Measurements from ENCODE around the gene ITPR3. TPM values are rescaled to one million over a fixed set of nuclear protein-coding genes. Genes with fewer than 3 reads are reported as not detected.

Gene ITPR3
- total and polyA plus RNA-seq, 5 donors = 4.7 to 9.1 (median 6.4) TPM

GRCh38 chr6:33668914-33669313, 47.8 kb downstream of the ITPR3 start:
- ATAC-seq (no peak), DNase-seq (peak in 2 of 3 donors; percentile 50 to 52)
- Histone ChIP-seq H3K27me3 (ENCODE audit: control insufficient read depth, insufficient read depth) (no peaks in the 10 kb centered on the region), H3K4me3 (ENCODE audit: low read length) (no peak overlapping the region), H3K9me3 (ENCODE audit: control insufficient read depth, low read length) (no peaks in the 10 kb centered on the region), H3K27ac (ENCODE audit: low read length) (no peak overlapping the region), H3K4me1 (ENCODE audit: control insufficient read depth, insufficient read depth, low read length) (no peaks in the 10 kb centered on the region)
- intact Hi-C loops (cut with DNase I) = no loop called here
- WGBS = 73% methylated on average over 17 of the region's 17 CpGs

GRCh38 chr6:33670086-33670660, 49.1 kb downstream of the ITPR3 start:
- no peak overlapping the region for H3K27ac ChIP-seq (ENCODE audit: low read length)
- ATAC-seq (no peak), DNase-seq (peak in 2 of 3 donors; percentile 41 to 55)
- H3K4me3 ChIP-seq (ENCODE audit: low read length) = no peak overlapping the region
- WGBS = 94% methylated on average over 21 of the region's 21 CpGs
- H3K27me3 ChIP-seq (ENCODE audit: control insufficient read depth, insufficient read depth) = no peaks in the 10 kb centered on the region
- no peaks in the 10 kb centered on the region for H3K9me3 ChIP-seq (ENCODE audit: control insufficient read depth, low read length)
- intact Hi-C loops (cut with DNase I) = loop anchor here in 2 of 4 donors (5.0 to 10.0 kb wide), 2 partner anchors 83 to 85 kb away; partner anchors contain the start of gene BAK1 (in 1 of the 2)
- no peaks in the 10 kb centered on the region for H3K4me1 ChIP-seq (ENCODE audit: control insufficient read depth, insufficient read depth, low read length)

- intact Hi-C loops (cut with DNase I) = loop anchor here in 2 of 4 donors (5.0 to 10.0 kb wide), 2 partner anchors 84 to 86 kb away; partner anchors contain the start of gene BAK1 (in 1 of the 2)
- DNase-seq (peak in 2 of 3 donors; percentile 47 to 52), ATAC-seq (no peak)
- H3K4me3 ChIP-seq (ENCODE audit: low read length) = no peak overlapping the region
- no peak overlapping the region for H3K27ac ChIP-seq (ENCODE audit: low read length)
- no peaks in the 10 kb centered on the region for H3K4me1 ChIP-seq (ENCODE audit: control insufficient read depth, insufficient read depth, low read length)
- no peaks in the 10 kb centered on the region for H3K9me3 ChIP-seq (ENCODE audit: control insufficient read depth, low read length)
- WGBS = 68% methylated on average over 30 of the region's 30 CpGs
- H3K27me3 ChIP-seq (ENCODE audit: control insufficient read depth, insufficient read depth) = no peaks in the 10 kb centered on the region
Observed at GRCh38 chr6:33670971-33671743, 50.0 kb downstream of the ITPR3 start.

- 97% methylated on average over 3 of the region's 3 CpGs for WGBS
- H3K27ac ChIP-seq (ENCODE audit: low read length) = no peak overlapping the region
- no peaks in the 10 kb centered on the region for H3K4me1 ChIP-seq (ENCODE audit: control insufficient read depth, insufficient read depth, low read length)
- no peak for ATAC-seq
- no peak overlapping the region for H3K4me3 ChIP-seq (ENCODE audit: low read length)
- no peaks in the 10 kb centered on the region for H3K27me3 ChIP-seq (ENCODE audit: control insufficient read depth, insufficient read depth)
- DNase-seq = peak in 1 of 3 donors; percentile 34
- H3K9me3 ChIP-seq (ENCODE audit: control insufficient read depth, low read length) = no peaks in the 10 kb centered on the region
- intact Hi-C loops (cut with DNase I) = loop anchor here in 2 of 4 donors (5.0 to 10.0 kb wide), 2 partner anchors 84 to 87 kb away; partner anchors contain the start of gene BAK1 (in 1 of the 2)
Observed at GRCh38 chr6:33671744-33672072, 50.6 kb downstream of the ITPR3 start.

GRCh38 chr6:33672808-33673207, 51.7 kb downstream of the ITPR3 start:
- Histone ChIP-seq H3K4me3 (ENCODE audit: low read length) (no peak overlapping the region), H3K27ac (ENCODE audit: low read length) (no peak overlapping the region), H3K9me3 (ENCODE audit: control insufficient read depth, low read length) (no peaks in the 10 kb centered on the region), H3K27me3 (ENCODE audit: control insufficient read depth, insufficient read depth) (no peaks in the 10 kb centered on the region), H3K4me1 (ENCODE audit: control insufficient read depth, insufficient read depth, low read length) (no peaks in the 10 kb centered on the region)
- intact Hi-C loops (cut with DNase I) = loop anchor here in 2 of 4 donors (5.0 to 10.0 kb wide), 2 partner anchors 86 to 88 kb away; partner anchors contain the start of gene BAK1 (in 1 of the 2)
- WGBS = 33% methylated on average over 5 of the region's 5 CpGs
- ATAC-seq (peak; percentile 91 to 95), DNase-seq (peak; percentile 92 to 96 (median 94))

GRCh38 chr6:33673851-33674250, 52.7 kb downstream of the ITPR3 start:
- ATAC-seq (no peak), DNase-seq (peak in 1 of 3 donors; percentile 51)
- Histone ChIP-seq H3K4me3 (ENCODE audit: low read length) (no peak overlapping the region), H3K27ac (ENCODE audit: low read length) (no peak overlapping the region), H3K27me3 (ENCODE audit: control insufficient read depth, insufficient read depth) (no peaks in the 10 kb centered on the region), H3K4me1 (ENCODE audit: control insufficient read depth, insufficient read depth, low read length) (no peaks in the 10 kb centered on the region), H3K9me3 (ENCODE audit: control insufficient read depth, low read length) (no peaks in the 10 kb centered on the region)
- intact Hi-C loops (cut with DNase I) = loop anchor here in 2 of 4 donors (5.0 to 10.0 kb wide), 2 partner anchors 87 to 89 kb away; partner anchors contain the start of gene BAK1 (in 1 of the 2)
- 83% methylated on average over 7 of the region's 7 CpGs for WGBS

GRCh38 chr6:33675968-33676367, 54.8 kb downstream of the ITPR3 start:
- Histone ChIP-seq H3K4me3 (ENCODE audit: low read length) (no peak overlapping the region), H3K9me3 (ENCODE audit: control insufficient read depth, low read length) (no peaks in the 10 kb centered on the region), H3K4me1 (ENCODE audit: control insufficient read depth, insufficient read depth, low read length) (no peaks in the 10 kb centered on the region), H3K27me3 (ENCODE audit: control insufficient read depth, insufficient read depth) (no peaks in the 10 kb centered on the region), H3K27ac (ENCODE audit: low read length) (no peak overlapping the region)
- WGBS = 92% methylated on average over 7 of the region's 7 CpGs
- ATAC-seq (no peak), DNase-seq (no peak)
- intact Hi-C loops (cut with DNase I) = loop anchor here in 1 of 4 donors (10.0 kb wide), 1 partner anchor 91 kb away; the partner anchor contains the start of gene BAK1

- Histone ChIP-seq H3K4me3 (ENCODE audit: low read length) (no peak overlapping the region), H3K9me3 (ENCODE audit: control insufficient read depth, low read length) (no peaks in the 10 kb centered on the region), H3K27ac (ENCODE audit: low read length) (no peak overlapping the region), H3K4me1 (ENCODE audit: control insufficient read depth, insufficient read depth, low read length) (no peaks in the 10 kb centered on the region), H3K27me3 (ENCODE audit: control insufficient read depth, insufficient read depth) (no peaks in the 10 kb centered on the region)
- 93% methylated on average over 15 of the region's 15 CpGs for WGBS
- DNase-seq (peak in 1 of 3 donors; percentile 20), ATAC-seq (no peak)
- intact Hi-C loops (cut with DNase I) = loop anchor here in 1 of 4 donors (10.0 kb wide), 1 partner anchor 92 kb away; the partner anchor contains the start of gene BAK1
Observed at GRCh38 chr6:33676416-33677142, 55.5 kb downstream of the ITPR3 start.

- H3K27me3 ChIP-seq (ENCODE audit: control insufficient read depth, insufficient read depth) = no peaks in the 10 kb centered on the region
- H3K27ac ChIP-seq (ENCODE audit: low read length) = no peak overlapping the region
- no peak overlapping the region for H3K4me3 ChIP-seq (ENCODE audit: low read length)
- ATAC-seq (no peak), DNase-seq (no peak)
- H3K4me1 ChIP-seq (ENCODE audit: control insufficient read depth, insufficient read depth, low read length) = no peaks in the 10 kb centered on the region
- intact Hi-C loops (cut with DNase I) = loop anchor here in 1 of 4 donors (10.0 kb wide), 1 partner anchor 92 kb away; the partner anchor contains the start of gene BAK1
- H3K9me3 ChIP-seq (ENCODE audit: control insufficient read depth, low read length) = no peaks in the 10 kb centered on the region
- WGBS = 83% methylated on average over 8 of the region's 8 CpGs
Observed at GRCh38 chr6:33677143-33677660, 56.1 kb downstream of the ITPR3 start.

GRCh38 chr6:33677689-33678088, 56.6 kb downstream of the ITPR3 start:
- no peak overlapping the region for H3K4me3 ChIP-seq (ENCODE audit: low read length)
- DNase-seq = no peak
- ATAC-seq = no peak
- 91% methylated on average over 2 of the region's 2 CpGs for WGBS
- H3K27me3 ChIP-seq (ENCODE audit: control insufficient read depth, insufficient read depth) = no peaks in the 10 kb centered on the region
- H3K27ac ChIP-seq (ENCODE audit: low read length) = no peak overlapping the region
- intact Hi-C loops (cut with DNase I) = loop anchor here in 1 of 4 donors (10.0 kb wide), 1 partner anchor 93 kb away; the partner anchor contains the start of gene BAK1
- no peaks in the 10 kb centered on the region for H3K9me3 ChIP-seq (ENCODE audit: control insufficient read depth, low read length)
- no peaks in the 10 kb centered on the region for H3K4me1 ChIP-seq (ENCODE audit: control insufficient read depth, insufficient read depth, low read length)
